ENCODE results near the gene ADARB1. TPM values are rescaled to one million over a fixed set of nuclear protein-coding genes. Genes with fewer than 3 reads are reported as not detected.

ADARB1 gene
- total and polyA plus RNA-seq, 2 experiments from 2014 or later: 4.8 to 14.8 TPM

- TF ChIP-seq JUNB (IDR thresholded peaks at IDR 0.05; ENCODE audit: unreplicated experiment): no peak
- no peak for TF ChIP-seq EZH2phosphoT487 (IDR thresholded peaks at IDR 0.05; ENCODE audit: unreplicated experiment)
- TF ChIP-seq, protein P1, sequence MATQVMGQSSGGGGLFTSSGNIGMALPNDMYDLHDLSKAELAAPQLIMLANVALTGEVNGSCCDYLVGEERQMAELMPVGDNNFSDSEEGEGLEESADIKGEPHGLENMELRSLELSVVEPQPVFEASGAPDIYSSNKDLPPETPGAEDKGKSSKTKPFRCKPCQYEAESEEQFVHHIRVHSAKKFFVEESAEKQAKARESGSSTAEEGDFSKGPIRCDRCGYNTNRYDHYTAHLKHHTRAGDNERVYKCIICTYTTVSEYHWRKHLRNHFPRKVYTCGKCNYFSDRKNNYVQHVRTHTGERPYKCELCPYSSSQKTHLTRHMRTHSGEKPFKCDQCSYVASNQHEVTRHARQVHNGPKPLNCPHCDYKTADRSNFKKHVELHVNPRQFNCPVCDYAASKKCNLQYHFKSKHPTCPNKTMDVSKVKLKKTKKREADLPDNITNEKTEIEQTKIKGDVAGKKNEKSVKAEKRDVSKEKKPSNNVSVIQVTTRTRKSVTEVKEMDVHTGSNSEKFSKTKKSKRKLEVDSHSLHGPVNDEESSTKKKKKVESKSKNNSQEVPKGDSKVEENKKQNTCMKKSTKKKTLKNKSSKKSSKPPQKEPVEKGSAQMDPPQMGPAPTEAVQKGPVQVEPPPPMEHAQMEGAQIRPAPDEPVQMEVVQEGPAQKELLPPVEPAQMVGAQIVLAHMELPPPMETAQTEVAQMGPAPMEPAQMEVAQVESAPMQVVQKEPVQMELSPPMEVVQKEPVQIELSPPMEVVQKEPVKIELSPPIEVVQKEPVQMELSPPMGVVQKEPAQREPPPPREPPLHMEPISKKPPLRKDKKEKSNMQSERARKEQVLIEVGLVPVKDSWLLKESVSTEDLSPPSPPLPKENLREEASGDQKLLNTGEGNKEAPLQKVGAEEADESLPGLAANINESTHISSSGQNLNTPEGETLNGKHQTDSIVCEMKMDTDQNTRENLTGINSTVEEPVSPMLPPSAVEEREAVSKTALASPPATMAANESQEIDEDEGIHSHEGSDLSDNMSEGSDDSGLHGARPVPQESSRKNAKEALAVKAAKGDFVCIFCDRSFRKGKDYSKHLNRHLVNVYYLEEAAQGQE (IDR thresholded peaks at IDR 0.05; ENCODE audit: unreplicated experiment): no peak
- TF ChIP-seq CTCF (conservative IDR thresholded peaks at IDR 0.05; ENCODE audit: low read depth in 2 of 2): no peak
Observed at GRCh38 chr21:45263534-45263933, 189.2 kb downstream of the ADARB1 start (continued).

GRCh38 chr21:45264146-45264911 lies 189.9 kb downstream of the ADARB1 start:
- H3K27ac Mint-ChIP-seq: no peak overlapping the region
- H3K27me3 Mint-ChIP-seq (ENCODE audit: insufficient read depth, low read depth, poor library complexity): peaks cover 9% of the 10 kb centered on the region
- Histone ChIP-seq H3K36me3 (ENCODE audit: insufficient read depth) (peaks cover 9% of the 10 kb centered on the region; the same call in 1 of the 2 replicates), H3K4me3 (no peak overlapping the region), H3K9me2 (ENCODE audit: insufficient read depth) (no peaks in the 10 kb centered on the region), H3F3A (replicated peaks; ENCODE audit: low read depth) (0 out of 2 replicates have a peak, but pooled peaks cover 2% of the 10 kb centered on the region), H3K79me2 (replicated peaks; ENCODE audit: insufficient read depth) (no peaks in the 10 kb centered on the region), H3K27ac (ENCODE audit: low read depth) (no peak overlapping the region), H4K20me1 (replicated peaks; ENCODE audit: insufficient read depth) (no peaks in the 10 kb centered on the region; the same call in none of the 2 replicates), H3K27me3 (ENCODE audit: insufficient read depth) (no peaks in the 10 kb centered on the region), H2AFZ (no peak overlapping the region), H3K4me2 (no peak overlapping the region), H3K4me1 (ENCODE audit: insufficient read depth) (no peaks in the 10 kb centered on the region)
- no peak overlapping the region for H3K4me3 Mint-ChIP-seq
- 0 out of 3 replicates have a peak, but pooled peaks cover 4% of the 10 kb centered on the region for H3K9me3 Mint-ChIP-seq
- ATAC-seq (no peak), DNase-seq (ENCODE audit: low spot score) (no peak)
- no peaks in the 10 kb centered on the region; the same call in 2 of the 3 replicates for H3K4me1 Mint-ChIP-seq
- TF ChIP-seq JUNB (IDR thresholded peaks at IDR 0.05; ENCODE audit: unreplicated experiment) (no peak), EZH2 (IDR thresholded peaks at IDR 0.05; ENCODE audit: low read depth, unreplicated experiment) (no peak), CREB1 (CRISPR knock-in tag; IDR thresholded peaks at IDR 0.05; ENCODE audit: low read depth) (no peak)
- peaks cover 51% of the 10 kb centered on the region for H3K36me3 Mint-ChIP-seq (ENCODE audit: low read depth)
